ENCODE data around the gene SMC3. TPM values are rescaled to one million over a fixed set of nuclear protein-coding genes. Genes with fewer than 3 reads are reported as not detected.

SMC3 gene
- total and polyA plus RNA-seq, 2 of the 4 experiments (the other 2 are of a cell fraction): 15.0 to 15.2 TPM

GRCh38 chr10:110577056-110577455 lies 9.6 kb downstream of the SMC3 start:
- Histone ChIP-seq H2AK9ac (replicated peaks; ENCODE audit: low read depth, low read length, poor library complexity) (no peak overlapping the region), H3K27me3 (ENCODE audit: control insufficient read depth, insufficient read depth, low read length) (no peaks in the 10 kb centered on the region), H3K27ac (ENCODE audit: insufficient read depth, low read length) (peak overlapping the region; percentile 23; the same call in 1 of the 2 replicates), H4K8ac (ENCODE audit: low read depth in 2 of 2, low read length in 2 of 2) (no peak overlapping the region; a peak in 1 of 4 replicates), H3K56ac (ENCODE audit: extremely low read depth, insufficient read depth, low read length) (no peak overlapping the region), H4K20me1 (ENCODE audit: insufficient read depth, low read length) (peaks cover 3% of the 10 kb centered on the region; the same call in 1 of the 2 replicates), H3K4ac (ENCODE audit: low read depth, low read length) (no peak overlapping the region), H3K4me3 (ENCODE audit: insufficient read depth, low read depth, low read length) (no peak overlapping the region), H2BK5ac (ENCODE audit: low read depth, low read length, poor library complexity, severe bottlenecking) (peak overlapping the region; percentile 72), H4K5ac (ENCODE audit: low read depth, low read length) (no peak overlapping the region), H2AK5ac (ENCODE audit: low read depth, low read length) (no peak overlapping the region), H3K4me2 (ENCODE audit: low read depth, low read length) (peak overlapping the region; percentile 50), H3K9ac (ENCODE audit: low read depth, low read length) (no peak overlapping the region), H3K79me1 (ENCODE audit: low read depth in 1 of 2, low read length in 2 of 2) (peaks cover 18 to 35% of the 10 kb centered on the region in 2 experiments; a peak in 3 of 4 replicates), H3K36me3 (ENCODE audit: control insufficient read depth, insufficient read depth, low read length) (peaks cover 15% of the 10 kb centered on the region), H2BK20ac (ENCODE audit: low read depth, low read length) (no peak overlapping the region), H3K14ac (replicated peaks; ENCODE audit: low read depth, low read length) (no peak overlapping the region), H3K9me1 (ENCODE audit: insufficient read depth, low read length) (peaks cover 4% of the 10 kb centered on the region; the same call in 1 of the 2 replicates), H2AFZ (replicated peaks; ENCODE audit: low read length, poor library complexity) (no peak overlapping the region), H2BK15ac (ENCODE audit: low read depth, low read length) (no peak overlapping the region), H2BK120ac (ENCODE audit: low read depth, low read length) (no peak overlapping the region), H3K18ac (ENCODE audit: low read depth, low read length) (0 out of 2 replicates have a peak overlapping the region, but pooled peaks have one; percentile 18), H3K23ac (ENCODE audit: low read depth, low read length) (no peak overlapping the region), H3K4me1 (ENCODE audit: control insufficient read depth, insufficient read depth, low read length) (peaks cover 2% of the 10 kb centered on the region; the same call in 1 of the 2 replicates), H4K91ac (ENCODE audit: insufficient read depth, low read depth, low read length) (no peak overlapping the region), H3K9me3 (ENCODE audit: control insufficient read depth, insufficient read depth, low read length) (no peaks in the 10 kb centered on the region)
- TF ChIP-seq CEBPB (IDR thresholded peaks at IDR 0.05; ENCODE audit: low read depth, low read length): no peak
- TF ChIP-seq RCOR1 (IDR thresholded peaks at IDR 0.05; ENCODE audit: insufficient replicate concordance, low read length): no peak
- TF ChIP-seq NFE2L2 (IDR thresholded peaks at IDR 0.05; ENCODE audit: low read depth, low read length): no peak
- no peak for TF ChIP-seq BHLHE40 (IDR thresholded peaks at IDR 0.05; ENCODE audit: low read depth, low read length)
- no peak for TF ChIP-seq POLR2A (IDR thresholded peaks at IDR 0.05; ENCODE audit: low read depth, low read length)
- TF ChIP-seq CHD1 (IDR thresholded peaks at IDR 0.05; ENCODE audit: low read depth, low read length): no peak
- no peak for TF ChIP-seq CTCF (conservative IDR thresholded peaks at IDR 0.05; ENCODE audit: low read depth, low read length)
- no peak for TF ChIP-seq SMC3 (IDR thresholded peaks at IDR 0.05; ENCODE audit: low read depth, low read length)
- TF ChIP-seq FOS (IDR thresholded peaks at IDR 0.05; ENCODE audit: low read depth, low read length): no peak
- TF ChIP-seq MXI1 (IDR thresholded peaks at IDR 0.05; ENCODE audit: borderline replicate concordance, low read depth, low read length): no peak
- TF ChIP-seq RAD21 (IDR thresholded peaks at IDR 0.05; ENCODE audit: low read length): no peak
- TF ChIP-seq MAFK (IDR thresholded peaks at IDR 0.05; ENCODE audit: low read depth, low read length): no peak
- TF ChIP-seq USF2 (IDR thresholded peaks at IDR 0.05; ENCODE audit: low read depth, low read length): no peak
- DNase-seq: peak; percentile 79
- intact Hi-C loops (cut with micrococcal nuclease) (loop anchor here (10.0 kb wide), 1 partner anchor 442 kb away; no protein-coding TSS in a partner anchor), in situ Hi-C loops (cut with MboI; ENCODE audit: low sequenced_read_pairs) (no loop called here), dilution Hi-C loops (cut with HindIII; ENCODE audit: low sequenced_read_pairs, unreplicated experiment) (no loop called here)
- ChIA-PET POLR2A (ENCODE audit: unreplicated experiment) (no interaction called here), CTCF (no interaction called here)
- WGBS, 2 experiments (ENCODE audit: extremely low coverage in 2 of 2, insufficient read length in 1 of 2): no CpG with 5 or more reads among the region's 3 CpGs
- peak; percentile 88 for ATAC-seq (ENCODE audit: low read depth)
- BruUV-seq (replicated peaks): no TSS peak
